NCI-H1105 (cell line): ENCODE data around the gene GRPR.
"Not testable (repeated sequence)": the region's sequence is repeated elsewhere in the genome, so short reads cannot be mapped to it uniquely, and the experiment has no call there.

Experiments used
- DNase-seq: peaks from one replicate; lab custom pipeline; 2025; lab: John Stamatoyannopoulos, UW

The GRPR gene

GRCh38 chrX:16137416-16138107 is 14.2 kb downstream of the GRPR start:
- no peak for DNase-seq

GRCh38 chrX:16138108-16138427 is 14.7 kb downstream of the GRPR start:
- DNase-seq = no peak

GRCh38 chrX:16140448-16140847 is 17.1 kb downstream of the GRPR start:
- no peak for DNase-seq

- DNase-seq = no peak
Measured at GRCh38 chrX:16140983-16141382, 17.6 kb downstream of the GRPR start.

- DNase-seq = no peak
Measured at GRCh38 chrX:16141422-16142245, 18.3 kb downstream of the GRPR start.

- DNase-seq = no peak
Measured at GRCh38 chrX:16142246-16142558, 18.8 kb downstream of the GRPR start.

- DNase-seq = no peak
Measured at GRCh38 chrX:16143968-16144367, 20.6 kb downstream of the GRPR start.

GRCh38 chrX:16144420-16144819 is 21.1 kb downstream of the GRPR start:
- DNase-seq = no peak

- not testable (repeated sequence) for DNase-seq
Measured at GRCh38 chrX:16145093-16145492, 21.7 kb downstream of the GRPR start.

GRCh38 chrX:16145656-16146055 is 22.3 kb downstream of the GRPR start:
- no peak for DNase-seq

GRCh38 chrX:16148896-16149295 is 25.5 kb downstream of the GRPR start:
- no peak for DNase-seq

- peak; percentile 18 for DNase-seq
Measured at GRCh38 chrX:16155581-16156096, 32.3 kb downstream of the GRPR start.

GRCh38 chrX:16156692-16157331 is 33.4 kb downstream of the GRPR start:
- no peak for DNase-seq

- DNase-seq = no peak
Measured at GRCh38 chrX:16160729-16161128, 37.4 kb downstream of the GRPR start.

GRCh38 chrX:16161173-16161572 is 37.8 kb downstream of the GRPR start:
- not testable (repeated sequence) for DNase-seq

GRCh38 chrX:16162391-16162790 is 39.0 kb downstream of the GRPR start:
- no peak for DNase-seq

GRCh38 chrX:16164748-16165147 is 41.4 kb downstream of the GRPR start:
- no peak for DNase-seq

GRCh38 chrX:16167181-16167580 is 43.8 kb downstream of the GRPR start, which contains the start of gene MAGEB17:
Gene MAGEB17 (plus strand): TSS chrX:16167481. CDS start chrX:16170383, 2,902 bp downstream.
- no peak for DNase-seq

GRCh38 chrX:16171039-16171438 is 47.7 kb downstream of the GRPR start:
- DNase-seq = no peak

GRCh38 chrX:16171944-16172343 is 48.6 kb downstream of the GRPR start:
- no peak for DNase-seq

GRCh38 chrX:16172391-16172790 is 49.0 kb downstream of the GRPR start:
- DNase-seq = no peak

GRCh38 chrX:16175329-16176061 is 52.1 kb downstream of the GRPR start:
- DNase-seq = no peak
